Liver (tissue), 3 donors: ENCODE data around the gene BHMT2.

Source experiments
- CTCF ChIP-seq: fragments of 150-350 bp; IDR thresholded peaks from 2 replicates; pipeline ENCODE4 v1.5.1; 2017; ENCODE audit warnings: improper control_type of control experiment, low read depth, low read length; ENCODE audit not compliant: missing input control
- EGR1 ChIP-seq, 2 donors: IDR thresholded peaks; 2 replicates each; pipeline ENCODE4 v1.6.1; 2016 to 2018; ENCODE audit warnings: antibody characterized with exemption in 2 of 2, low read depth in 2 of 2
- GABPA ChIP-seq, 2 donors: IDR thresholded peaks in 1 of 2; conservative IDR thresholded peaks in 1 of 2; 2 replicates each; pipeline ENCODE4 v1.6.1; 2016; ENCODE audit warnings: antibody characterized with exemption in 2 of 2, mild to moderate bottlenecking in 1 of 2, moderate library complexity in 1 of 2
- HNF4G ChIP-seq: IDR thresholded peaks from 2 replicates; pipeline ENCODE4 v1.6.1; 2016; ENCODE audit warnings: antibody characterized with exemption
- JUND ChIP-seq, 2 donors: IDR thresholded peaks; 2 replicates each; pipeline ENCODE4 v1.6.1; 2016; ENCODE audit warnings: antibody characterized with exemption in 2 of 2
- MAX ChIP-seq: IDR thresholded peaks from 2 replicates; pipeline ENCODE4 v1.6.1; 2016; ENCODE audit warnings: antibody characterized with exemption
- NR2F2 ChIP-seq: IDR thresholded peaks from 2 replicates; pipeline ENCODE4 v1.6.1; 2016; ENCODE audit warnings: antibody characterized with exemption
- RAD21 ChIP-seq, 2 donors: IDR thresholded peaks; 2 replicates each; pipeline ENCODE4 v1.6.1; 2016; ENCODE audit warnings: antibody characterized with exemption in 2 of 2, mild to moderate bottlenecking in 2 of 2
- REST ChIP-seq: IDR thresholded peaks from 2 replicates; pipeline ENCODE4 v1.6.1; 2016; ENCODE audit warnings: antibody characterized with exemption, mild to moderate bottlenecking
- TAF1 ChIP-seq: conservative IDR thresholded peaks from 2 replicates; pipeline ENCODE4 v1.6.1; 2016; ENCODE audit warnings: antibody characterized with exemption, mild to moderate bottlenecking
- YY1 ChIP-seq: IDR thresholded peaks from 2 replicates; pipeline ENCODE4 v1.6.1; 2016; ENCODE audit warnings: antibody characterized with exemption, mild to moderate bottlenecking
- donor health status: healthy.
- donor health status: healthy.

- TF ChIP-seq CTCF (no peak), YY1 (peak; percentile 49), RAD21 (IDR thresholded peaks at IDR 0.05) (peak in 1 of 2 donors; percentile 22), EGR1 (IDR thresholded peaks at IDR 0.05; ENCODE audit: low read depth in 2 of 2) (no peak), TAF1 (no peak), HNF4G (no peak), NR2F2 (no peak), JUND (IDR thresholded peaks at IDR 0.05) (no peak), REST (peak; percentile 30), GABPA (IDR thresholded peaks at IDR 0.05 in 1 of 2, conservative IDR thresholded peaks at IDR 0.05 in 1 of 2) (no peak), MAX (peak; percentile 51)
These were observed 37.4 kb upstream of the BHMT2 start for GRCh38 chr5:79032031-79032695.
